HepG2 (cell line): ENCODE data around the gene VPS11. TPM values are rescaled to one million over a fixed set of nuclear protein-coding genes. Genes with fewer than 3 reads are reported as not detected.

Experiments
- ATAC-seq: fragments of 200-7000 bp; cut with Tn5 transposase; 3 replicates; pipeline ENCODE4 v1.9.1; 2020; ENCODE audit warnings: mild to moderate bottlenecking, moderate library complexity
- BruUV-seq: library from RNA; stranded (reverse); fragments of 400-500 nt; replicated peaks from 2 replicates; lab custom pipeline; 2021; lab: Mats Ljungman, UMichigan
- CTCF ChIA-PET: fragments of 300-600 bp; formaldehyde crosslinking; extraction: SDS; loops from one replicate; lab custom pipeline; 2021; ENCODE audit warnings: low total read pairs, inconsistent platforms, low intra/inter-chr PET ratio; lab: Yijun Ruan, JAX
- POLR2A ChIA-PET: fragments of 350-600 bp; sonication (Branson Sonifier 250); formaldehyde crosslinking; loops from one replicate; lab custom pipeline; 2020; ENCODE audit warnings: antibody characterized with exemption, inconsistent platforms; lab: Yijun Ruan, JAX
- DNase-seq: peaks from one replicate; pipeline ENCODE4 v3.0.0-alpha.2; 2015; ENCODE audit warnings: low spot score
- FAIRE-seq: peaks from 3 replicates; lab custom pipeline; 2011; peaks lifted over from hg19 to GRCh38; lab: Jason Lieb, UNC
- H2AFZ ChIP-seq: one replicate; pipeline ENCODE4 v1.6.1; 2011; ENCODE audit warnings: low read length, inconsistent platforms
- H3K27ac ChIP-seq: fragments of 300-600 bp; 3 replicates; pipeline ENCODE4 v1.8.0; 2011; ENCODE audit warnings: mixed run types, mild to moderate bottlenecking, mixed read lengths, low read length, inconsistent platforms; ENCODE audit not compliant: insufficient read depth; ENCODE audit errors: extremely low read length
- H3K27me3 ChIP-seq, 2 experiments: fragments of 200-600 bp in 1 of 2; 2 replicates in 1 of 2; 3 replicates in 1 of 2; pipeline versions ENCODE4 v1.6.0 to v1.8.0; 2011; ENCODE audit warnings: low read length in 2 of 2, mild to moderate bottlenecking in 2 of 2, moderate library complexity in 2 of 2, inconsistent platforms in 1 of 2; ENCODE audit not compliant: insufficient read depth in 2 of 2, control insufficient read depth in 1 of 2
- H3K36me3 ChIP-seq, 2 experiments: fragments of 200-600 bp in 1 of 2; replicated peaks in 1 of 2; 2 replicates in 1 of 2; 3 replicates in 1 of 2; pipeline versions ENCODE4 v1.5.1 to v1.8.0; 2011; ENCODE audit warnings: low read length in 2 of 2, inconsistent platforms in 1 of 2; ENCODE audit not compliant: insufficient read depth in 2 of 2, control insufficient read depth in 1 of 2
- H3K4me1 ChIP-seq: 2 replicates; pipeline ENCODE4 v1.5.1; 2012; ENCODE audit warnings: low read length, inconsistent platforms; ENCODE audit not compliant: insufficient read depth
- H3K4me2 ChIP-seq: 2 replicates; pipeline ENCODE4 v1.6.0; 2011; ENCODE audit warnings: low read depth, low read length, inconsistent platforms
- H3K4me3 ChIP-seq, 3 experiments: fragments of 200-600 bp in 1 of 3; sonication (generic), shearing (Covaris generic) in 1 of 3; replicated peaks in 1 of 3; 2 replicates each; pipeline ENCODE4 v1.5.1; 2011 to 2016; ENCODE audit warnings: low read length in 3 of 3, inconsistent platforms in 2 of 3, low read depth in 2 of 3, mild to moderate bottlenecking in 2 of 3, control low read depth in 1 of 3, mixed read lengths in 1 of 3; ENCODE audit not compliant: insufficient read depth in 1 of 3
- H3K79me2 ChIP-seq: one replicate; pipeline ENCODE4 v1.6.1; 2011; ENCODE audit warnings: low read length, inconsistent platforms; ENCODE audit not compliant: insufficient read depth
- H3K9ac ChIP-seq: 2 replicates; pipeline ENCODE4 v1.6.0; 2011; ENCODE audit warnings: mild to moderate bottlenecking, low read depth, low read length, inconsistent platforms; ENCODE audit not compliant: insufficient read depth
- H3K9me3 ChIP-seq: 2 replicates; pipeline ENCODE4 v1.5.1; 2012; ENCODE audit warnings: mild to moderate bottlenecking, low read length
- H4K20me1 ChIP-seq: 2 replicates; pipeline ENCODE4 v1.6.0; 2011; ENCODE audit warnings: inconsistent platforms, mild to moderate bottlenecking, low read length, moderate library complexity; ENCODE audit not compliant: insufficient read depth
- AKAP8 ChIP-seq: sonication (generic); formaldehyde crosslinking; IDR thresholded peaks from 2 replicates; pipeline ENCODE4 v1.5.1; 2020; ENCODE audit warnings: mild to moderate bottlenecking, missing genetic modification reagents
- FOXC1 ChIP-seq: sonication (generic); formaldehyde crosslinking; IDR thresholded peaks from 2 replicates; pipeline ENCODE4 v1.8.0; 2022; ENCODE audit warnings: mild to moderate bottlenecking, missing genetic modification reagents, borderline replicate concordance
- REL ChIP-seq: sonication (generic); formaldehyde crosslinking; conservative IDR thresholded peaks from 2 replicates; pipeline ENCODE4 v1.8.0; 2022; ENCODE audit warnings: mild to moderate bottlenecking, missing genetic modification reagents, moderate library complexity
- YEATS2 ChIP-seq: sonication (generic); formaldehyde crosslinking; IDR thresholded peaks from 2 replicates; pipeline ENCODE4 v1.4.0; 2020; ENCODE audit warnings: missing genetic modification reagents, borderline replicate concordance
- ZMYM2 ChIP-seq: sonication (generic); formaldehyde crosslinking; IDR thresholded peaks from 2 replicates; pipeline ENCODE4 v1.8.0; 2022; ENCODE audit warnings: mild to moderate bottlenecking, missing genetic modification reagents
- ZNF251 ChIP-seq: sonication (generic); formaldehyde crosslinking; IDR thresholded peaks from 2 replicates; pipeline ENCODE4 v1.9.0; 2021; ENCODE audit warnings: mild to moderate bottlenecking, missing genetic modification reagents
- ZNF644 ChIP-seq: IDR thresholded peaks from 2 replicates; pipeline ENCODE4 v1.6.1; 2016; ENCODE audit warnings: low read depth
- WGBS: methylation state at CpG from one replicate; pipeline ENCODE4 v1.1.6; 2017; ENCODE audit warnings: low lambda C conversion rate; 5-methylcytosine and 5-hydroxymethylcytosine counted together
- in situ Hi-C: cut with HindIII; loops from 2 replicates; pipeline ENCODE4 v1.10.0; 2017; ENCODE audit warnings: low pct_unique_long_range_greater_than_20kb; ENCODE audit not compliant: extremely low pct_ligation_motif_present
- intact Hi-C: fragments of 100-400 bp; cut with micrococcal nuclease; formaldehyde crosslinking; loops from one replicate; pipeline ENCODE4 v1.10.0; 2022; ENCODE audit not compliant: unreplicated experiment
- polyA plus RNA-seq, 8 experiments: library from polyadenylated mRNA; depleted of rRNA in 3 of 8; stranded (reverse) in 7 of 8; unstranded in 1 of 8; fragments of >200 nt; fragmentation: Illumina TruSeq in 4 of 8; extraction: Trizol in 4 of 8; gene quantifications; 2 replicates each; pipeline versions ENCODE4 v1.2.1 to v1.2.3, GENCODE V29; 2011 to 2016; ENCODE audit warnings: low read depth in 4 of 8, missing spikeins in 1 of 8, mixed read lengths in 1 of 8; ENCODE audit not compliant: insufficient read depth in 1 of 8
- total RNA-seq, 5 experiments: library from RNA; depleted of rRNA; stranded (reverse); fragments of >200 nt; fragmentation: Illumina TruSeq; extraction: Trizol; gene quantifications; 2 replicates each; pipeline ENCODE4 v1.2.3, GENCODE V29; 2016; ENCODE audit warnings: low read depth in 1 of 5
- TF ChIP-seq, protein P1 (sequence below): IDR thresholded peaks from 2 replicates; pipeline ENCODE4 v1.4.0; 2020; ENCODE audit warnings: mild to moderate bottlenecking, missing genetic modification reagents
- TF ChIP-seq, protein P2 (sequence below): sonication (generic); formaldehyde crosslinking; IDR thresholded peaks from 2 replicates; pipeline ENCODE4 v1.4.0; 2020; ENCODE audit warnings: missing genetic modification reagents, borderline replicate concordance
- TF ChIP-seq, protein P3 (sequence below), 2 experiments: sonication (generic) in 1 of 2; formaldehyde crosslinking in 1 of 2; IDR thresholded peaks; 2 replicates each; pipeline versions ENCODE4 v1.6.1 to v1.9.0; 2014 to 2022; ENCODE audit warnings: antibody characterized with exemption in 1 of 2, borderline replicate concordance in 1 of 2, inconsistent platforms in 1 of 2, low read depth in 1 of 2, missing genetic modification reagents in 1 of 2

VPS11 gene
- total and polyA plus RNA-seq, 2 of the 13 experiments (the other 11 are each of a cell fraction or from before 2014, with no cell fraction given), result 13.7 to 21.6 TPM

DNA sequence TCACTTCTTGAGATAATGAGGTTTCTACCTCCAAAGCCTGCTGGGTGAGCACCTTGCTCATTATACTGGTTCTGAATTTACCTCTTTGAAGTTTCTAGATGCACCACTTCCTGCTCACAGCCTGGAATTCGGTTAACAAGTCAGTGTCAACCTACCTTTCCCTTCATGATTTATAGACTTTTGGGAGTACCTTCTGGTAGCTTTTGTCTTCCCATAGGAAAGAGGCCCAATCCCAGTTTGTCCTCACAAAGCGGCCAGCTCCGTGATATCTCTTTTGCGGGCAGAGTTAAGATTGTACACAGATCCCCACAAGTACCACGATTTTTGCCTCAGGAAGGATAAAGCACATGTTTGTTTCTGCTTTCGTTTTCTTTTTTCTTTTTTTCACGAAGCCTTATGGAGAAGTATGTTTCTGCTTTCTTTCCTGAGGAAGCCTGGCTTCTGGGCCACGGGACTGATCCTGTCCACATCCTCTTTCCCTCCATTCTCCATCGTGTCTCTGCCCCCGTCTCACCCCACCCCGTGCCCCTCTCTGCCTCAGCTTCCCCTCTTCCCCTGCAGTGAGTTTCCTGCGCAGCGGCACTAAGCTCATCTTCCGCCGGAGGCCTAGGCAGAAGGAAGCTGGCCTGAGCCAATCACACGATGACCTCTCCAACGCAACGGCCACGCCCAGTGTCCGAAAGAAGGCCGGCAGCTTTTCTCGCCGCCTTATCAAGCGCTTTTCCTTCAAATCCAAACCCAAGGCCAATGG lies 48.0 kb downstream of the VPS11 start:
- 93% methylated on average over 24 of the region's 24 CpGs for WGBS
- Histone ChIP-seq H4K20me1 (no peaks in the 10 kb centered on the region), H3K4me2 (no peak overlapping the region), H3K79me2 (no peaks in the 10 kb centered on the region), H3K27me3 (no peaks in the 10 kb centered on the region; a peak in 1 of 5 replicates), H3K36me3 (peaks cover 14 to 32% of the 10 kb centered on the region in 2 experiments), H2AFZ (no peak overlapping the region), H3K9me3 (no peaks in the 10 kb centered on the region), H3K9ac (no peak overlapping the region), H3K4me1 (peaks cover 8% of the 10 kb centered on the region), H3K27ac (no peak overlapping the region), H3K4me3 (no peak overlapping the region)
- intact Hi-C loops (no loop called here), in situ Hi-C loops (no loop called here)
- no peak for FAIRE-seq
- no TSS peak for BruUV-seq
- no peak for ATAC-seq
- ChIA-PET CTCF (no interaction called here), POLR2A (interaction anchor here (0.7 kb wide), 1 partner anchor 223 kb away, joined by 3 read pairs; no protein-coding TSS in a partner anchor)
- no peak for DNase-seq
- TF ChIP-seq ZMYM2 (CRISPR knock-in tag) (no peak), REL (no peak), FOXC1 (CRISPR knock-in tag) (no peak), ZNF644 (no peak), ZNF251 (CRISPR knock-in tag) (no peak), YEATS2 (CRISPR knock-in tag) (no peak), AKAP8 (CRISPR knock-in tag) (no peak)
- TF ChIP-seq, protein P1, sequence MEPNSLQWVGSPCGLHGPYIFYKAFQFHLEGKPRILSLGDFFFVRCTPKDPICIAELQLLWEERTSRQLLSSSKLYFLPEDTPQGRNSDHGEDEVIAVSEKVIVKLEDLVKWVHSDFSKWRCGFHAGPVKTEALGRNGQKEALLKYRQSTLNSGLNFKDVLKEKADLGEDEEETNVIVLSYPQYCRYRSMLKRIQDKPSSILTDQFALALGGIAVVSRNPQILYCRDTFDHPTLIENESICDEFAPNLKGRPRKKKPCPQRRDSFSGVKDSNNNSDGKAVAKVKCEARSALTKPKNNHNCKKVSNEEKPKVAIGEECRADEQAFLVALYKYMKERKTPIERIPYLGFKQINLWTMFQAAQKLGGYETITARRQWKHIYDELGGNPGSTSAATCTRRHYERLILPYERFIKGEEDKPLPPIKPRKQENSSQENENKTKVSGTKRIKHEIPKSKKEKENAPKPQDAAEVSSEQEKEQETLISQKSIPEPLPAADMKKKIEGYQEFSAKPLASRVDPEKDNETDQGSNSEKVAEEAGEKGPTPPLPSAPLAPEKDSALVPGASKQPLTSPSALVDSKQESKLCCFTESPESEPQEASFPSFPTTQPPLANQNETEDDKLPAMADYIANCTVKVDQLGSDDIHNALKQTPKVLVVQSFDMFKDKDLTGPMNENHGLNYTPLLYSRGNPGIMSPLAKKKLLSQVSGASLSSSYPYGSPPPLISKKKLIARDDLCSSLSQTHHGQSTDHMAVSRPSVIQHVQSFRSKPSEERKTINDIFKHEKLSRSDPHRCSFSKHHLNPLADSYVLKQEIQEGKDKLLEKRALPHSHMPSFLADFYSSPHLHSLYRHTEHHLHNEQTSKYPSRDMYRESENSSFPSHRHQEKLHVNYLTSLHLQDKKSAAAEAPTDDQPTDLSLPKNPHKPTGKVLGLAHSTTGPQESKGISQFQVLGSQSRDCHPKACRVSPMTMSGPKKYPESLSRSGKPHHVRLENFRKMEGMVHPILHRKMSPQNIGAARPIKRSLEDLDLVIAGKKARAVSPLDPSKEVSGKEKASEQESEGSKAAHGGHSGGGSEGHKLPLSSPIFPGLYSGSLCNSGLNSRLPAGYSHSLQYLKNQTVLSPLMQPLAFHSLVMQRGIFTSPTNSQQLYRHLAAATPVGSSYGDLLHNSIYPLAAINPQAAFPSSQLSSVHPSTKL, result no peak
- TF ChIP-seq, protein P2, sequence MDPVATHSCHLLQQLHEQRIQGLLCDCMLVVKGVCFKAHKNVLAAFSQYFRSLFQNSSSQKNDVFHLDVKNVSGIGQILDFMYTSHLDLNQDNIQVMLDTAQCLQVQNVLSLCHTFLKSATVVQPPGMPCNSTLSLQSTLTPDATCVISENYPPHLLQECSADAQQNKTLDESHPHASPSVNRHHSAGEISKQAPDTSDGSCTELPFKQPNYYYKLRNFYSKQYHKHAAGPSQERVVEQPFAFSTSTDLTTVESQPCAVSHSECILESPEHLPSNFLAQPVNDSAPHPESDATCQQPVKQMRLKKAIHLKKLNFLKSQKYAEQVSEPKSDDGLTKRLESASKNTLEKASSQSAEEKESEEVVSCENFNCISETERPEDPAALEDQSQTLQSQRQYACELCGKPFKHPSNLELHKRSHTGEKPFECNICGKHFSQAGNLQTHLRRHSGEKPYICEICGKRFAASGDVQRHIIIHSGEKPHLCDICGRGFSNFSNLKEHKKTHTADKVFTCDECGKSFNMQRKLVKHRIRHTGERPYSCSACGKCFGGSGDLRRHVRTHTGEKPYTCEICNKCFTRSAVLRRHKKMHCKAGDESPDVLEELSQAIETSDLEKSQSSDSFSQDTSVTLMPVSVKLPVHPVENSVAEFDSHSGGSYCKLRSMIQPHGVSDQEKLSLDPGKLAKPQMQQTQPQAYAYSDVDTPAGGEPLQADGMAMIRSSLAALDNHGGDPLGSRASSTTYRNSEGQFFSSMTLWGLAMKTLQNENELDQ (CRISPR knock-in tag), result no peak
- TF ChIP-seq, protein P3, sequence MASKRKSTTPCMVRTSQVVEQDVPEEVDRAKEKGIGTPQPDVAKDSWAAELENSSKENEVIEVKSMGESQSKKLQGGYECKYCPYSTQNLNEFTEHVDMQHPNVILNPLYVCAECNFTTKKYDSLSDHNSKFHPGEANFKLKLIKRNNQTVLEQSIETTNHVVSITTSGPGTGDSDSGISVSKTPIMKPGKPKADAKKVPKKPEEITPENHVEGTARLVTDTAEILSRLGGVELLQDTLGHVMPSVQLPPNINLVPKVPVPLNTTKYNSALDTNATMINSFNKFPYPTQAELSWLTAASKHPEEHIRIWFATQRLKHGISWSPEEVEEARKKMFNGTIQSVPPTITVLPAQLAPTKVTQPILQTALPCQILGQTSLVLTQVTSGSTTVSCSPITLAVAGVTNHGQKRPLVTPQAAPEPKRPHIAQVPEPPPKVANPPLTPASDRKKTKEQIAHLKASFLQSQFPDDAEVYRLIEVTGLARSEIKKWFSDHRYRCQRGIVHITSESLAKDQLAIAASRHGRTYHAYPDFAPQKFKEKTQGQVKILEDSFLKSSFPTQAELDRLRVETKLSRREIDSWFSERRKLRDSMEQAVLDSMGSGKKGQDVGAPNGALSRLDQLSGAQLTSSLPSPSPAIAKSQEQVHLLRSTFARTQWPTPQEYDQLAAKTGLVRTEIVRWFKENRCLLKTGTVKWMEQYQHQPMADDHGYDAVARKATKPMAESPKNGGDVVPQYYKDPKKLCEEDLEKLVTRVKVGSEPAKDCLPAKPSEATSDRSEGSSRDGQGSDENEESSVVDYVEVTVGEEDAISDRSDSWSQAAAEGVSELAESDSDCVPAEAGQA (IDR thresholded peaks at IDR 0.05; ENCODE audit: low read depth), result no peak
- TF ChIP-seq, protein P3 (CRISPR knock-in tag; IDR thresholded peaks at IDR 0.05; ENCODE audit: borderline replicate concordance), result no peak
